Hindlimb muscle (tissue), 1 donor: ENCODE data around the gene HMGCL. TPM values are rescaled to one million over a fixed set of nuclear protein-coding genes. Genes with fewer than 3 reads are reported as not detected.
"Not testable (repeated sequence)": the region's sequence is repeated elsewhere in the genome, so short reads cannot be mapped to it uniquely, and the experiment has no call there.

Source experiments
- DNase-seq: peaks from one replicate; pipeline ENCODE4 v3.0.0-alpha.2; 2013
- polyA plus RNA-seq: library from polyadenylated mRNA; unstranded; fragments of 120-200 nt; gene quantifications from one replicate; pipeline ENCODE4 v1.2.1, GENCODE V29; 2013; ENCODE audit not compliant: insufficient read length

The HMGCL gene
- polyA plus RNA-seq, 1 donor, result 25.5 TPM

DNA sequence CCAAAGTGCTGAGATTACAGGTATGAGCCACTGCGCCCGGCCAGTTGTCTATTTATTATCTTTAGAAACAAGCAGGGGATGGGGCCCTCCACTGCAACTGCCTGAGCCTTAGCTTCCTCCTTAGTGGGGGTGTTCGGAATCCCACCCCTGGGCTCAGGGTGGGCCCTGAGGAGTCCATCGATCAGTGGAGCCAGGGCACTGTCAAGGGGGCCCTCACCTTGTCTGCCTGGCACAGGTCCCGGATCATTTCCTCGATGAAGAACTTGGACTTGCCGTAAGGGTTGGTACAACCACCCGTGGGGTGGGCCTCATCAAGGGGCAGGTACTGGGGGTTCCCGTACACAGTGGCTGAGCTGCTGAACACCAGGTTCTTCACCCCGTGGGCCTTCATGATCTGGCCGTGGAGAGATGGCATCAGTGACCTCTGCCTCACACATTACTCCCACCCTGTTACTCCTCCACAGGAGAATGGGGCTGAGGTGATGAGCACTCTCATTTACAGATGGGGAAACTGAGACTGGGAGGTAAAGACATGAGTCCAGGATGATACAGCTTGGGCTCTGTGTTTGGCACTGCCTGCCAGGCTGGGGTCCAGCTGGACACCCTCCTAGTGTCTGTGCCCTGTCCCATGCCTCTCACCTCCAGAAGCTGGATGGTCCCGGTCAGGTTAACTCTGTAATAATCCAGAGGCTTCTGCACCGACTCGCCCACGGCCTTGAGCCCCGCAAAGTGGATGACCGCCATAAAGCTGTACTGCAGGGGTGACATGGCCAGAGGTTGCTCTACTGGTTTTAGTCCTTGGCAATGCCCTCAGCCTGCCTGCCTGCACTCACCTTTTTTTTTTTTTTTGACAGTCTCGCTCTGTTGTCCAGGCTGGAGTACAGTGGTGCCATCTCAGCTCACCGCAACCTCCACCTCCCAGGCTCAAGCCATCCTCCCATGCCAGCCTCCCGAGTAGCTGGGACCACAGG is 27.5 kb downstream of the HMGCL start:
- no peak for DNase-seq

DNA sequence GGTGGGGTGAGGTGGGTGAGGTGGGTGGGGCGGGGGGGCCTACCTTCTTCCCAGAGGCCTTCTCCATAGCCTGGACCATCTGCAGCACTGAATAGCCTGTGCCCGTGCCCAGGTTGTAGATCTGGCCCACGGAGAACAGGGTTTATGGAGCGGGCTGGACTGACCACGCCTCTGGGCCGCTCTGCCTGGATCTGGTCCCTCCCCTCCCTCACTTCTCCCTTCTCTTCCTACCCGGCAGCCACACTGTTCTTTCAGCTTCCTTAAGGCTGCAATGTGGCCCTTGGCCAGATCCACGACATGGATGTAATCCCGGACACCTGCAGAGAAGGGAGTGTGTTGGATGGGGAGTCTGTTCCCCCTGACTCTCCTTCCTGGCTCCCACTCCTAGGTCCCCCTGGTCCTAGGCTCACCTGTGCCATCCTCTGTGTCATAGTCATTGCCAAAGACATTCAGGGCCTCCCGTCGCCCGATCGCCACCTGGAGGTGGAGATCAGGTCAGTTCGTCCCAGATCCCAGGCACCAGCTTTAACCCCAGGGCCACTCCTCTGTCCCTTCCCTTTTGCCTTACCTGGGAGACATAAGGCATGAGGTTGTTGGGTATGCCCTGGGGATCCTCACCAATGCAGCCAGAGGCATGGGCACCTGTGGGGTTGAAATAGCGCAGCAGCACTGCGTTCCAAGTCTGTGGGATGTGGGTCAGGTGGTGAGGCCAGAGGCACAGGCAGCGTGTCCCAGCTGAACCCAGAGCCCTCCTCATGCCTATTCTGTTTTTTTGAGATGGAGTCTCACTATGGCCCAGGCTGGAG is 28.6 kb downstream of the HMGCL start:
- no peak for DNase-seq

DNA sequence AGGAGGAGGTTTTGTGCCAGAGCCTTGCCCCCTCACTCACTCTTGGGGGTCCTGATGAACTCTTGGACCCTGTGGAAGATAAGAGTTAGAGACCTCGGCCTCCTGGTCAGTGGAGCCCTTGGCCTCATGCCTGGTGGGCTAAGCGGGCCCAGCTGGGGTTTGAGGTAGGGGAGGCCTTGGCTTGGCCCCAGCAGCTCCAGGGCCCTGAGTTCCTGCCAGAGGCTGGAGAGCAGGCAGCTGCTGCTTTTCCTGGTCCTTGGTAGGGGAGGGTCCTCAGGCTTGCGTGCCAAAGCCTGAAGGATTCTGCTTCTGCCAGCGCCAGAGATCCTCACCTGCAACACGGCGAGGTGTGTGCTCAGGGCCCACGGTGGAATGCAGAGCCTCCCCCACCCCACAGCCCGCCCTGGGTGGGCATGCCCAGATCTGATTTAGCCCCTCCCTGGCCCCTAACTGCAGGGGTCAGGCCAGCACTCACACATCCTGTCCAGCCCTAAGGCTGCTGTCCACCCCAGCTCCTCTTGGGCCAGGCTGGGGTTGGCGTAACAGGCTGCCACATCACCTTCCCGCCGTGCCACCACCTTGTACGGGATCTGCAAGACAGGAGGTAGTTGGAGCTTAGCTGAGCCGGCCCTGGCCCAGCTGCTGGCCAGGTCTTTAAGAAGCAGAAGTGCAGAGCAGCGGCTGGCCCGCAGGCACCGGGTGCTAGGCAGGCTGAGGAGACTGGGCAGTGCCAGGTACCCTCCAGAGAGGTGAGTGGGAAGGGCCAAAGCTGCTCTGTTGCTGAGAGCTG is 29.4 kb downstream of the HMGCL start:
- DNase-seq, result no peak

DNA sequence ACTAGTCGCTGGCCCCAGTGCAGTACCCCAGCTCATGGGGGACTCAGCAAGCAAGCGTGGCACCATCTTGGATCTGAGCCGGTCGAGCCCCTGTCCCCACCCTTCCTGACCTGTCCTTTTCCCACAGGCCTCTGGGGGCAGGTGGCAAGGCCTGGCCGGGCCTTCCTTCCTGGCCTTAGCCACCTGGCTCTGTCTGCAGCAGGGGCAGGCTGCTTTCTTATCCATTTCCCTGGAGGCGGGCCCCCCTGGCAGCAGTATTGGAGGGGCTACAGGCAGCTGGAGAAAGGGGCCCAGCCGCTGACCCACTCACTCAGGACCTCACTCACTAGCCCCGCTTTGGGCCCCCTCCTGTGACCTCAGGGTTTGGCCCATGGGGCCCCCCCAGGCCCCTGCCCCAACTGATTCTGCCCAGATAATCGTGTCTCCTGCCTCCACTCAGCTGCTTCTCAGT is 30.5 kb downstream of the HMGCL start:
- DNase-seq, result not testable (repeated sequence)

DNA sequence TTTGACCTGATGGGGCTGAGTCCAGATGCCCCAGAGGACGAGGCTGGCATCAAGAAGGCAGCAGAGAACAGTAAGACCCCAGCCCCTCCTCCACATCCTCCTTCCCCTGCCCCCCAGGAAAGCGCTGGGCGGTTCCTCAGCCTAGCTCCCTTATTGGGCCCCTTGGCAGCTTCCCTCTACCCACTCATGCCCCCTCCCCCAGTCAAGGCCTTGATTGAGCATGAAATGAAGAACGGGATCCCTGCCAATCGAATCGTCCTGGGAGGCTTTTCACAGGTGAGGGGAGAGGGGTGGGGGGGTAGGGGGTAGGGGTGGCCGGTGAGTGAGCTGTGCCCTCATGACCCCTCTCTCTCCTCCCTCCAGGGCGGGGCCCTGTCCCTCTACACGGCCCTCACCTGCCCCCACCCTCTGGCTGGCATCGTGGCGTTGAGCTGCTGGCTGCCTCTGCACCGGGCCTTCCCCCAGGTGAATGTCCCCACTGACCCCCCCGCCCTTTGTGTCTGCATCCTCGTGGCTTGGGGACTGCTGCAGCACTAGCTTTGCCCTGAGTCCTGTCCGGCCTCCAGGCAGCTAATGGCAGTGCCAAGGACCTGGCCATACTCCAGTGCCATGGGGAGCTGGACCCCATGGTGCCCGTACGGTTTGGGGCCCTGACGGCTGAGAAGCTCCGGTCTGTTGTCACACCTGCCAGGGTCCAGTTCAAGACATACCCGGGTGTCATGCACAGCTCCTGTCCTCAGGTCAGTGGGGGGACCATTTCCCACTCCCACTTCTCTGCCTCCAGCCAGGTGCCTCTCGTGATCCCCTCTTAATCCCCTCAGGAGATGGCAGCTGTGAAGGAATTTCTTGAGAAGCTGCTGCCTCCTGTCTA is 31.1 kb downstream of the HMGCL start:
- no peak for DNase-seq

DNA sequence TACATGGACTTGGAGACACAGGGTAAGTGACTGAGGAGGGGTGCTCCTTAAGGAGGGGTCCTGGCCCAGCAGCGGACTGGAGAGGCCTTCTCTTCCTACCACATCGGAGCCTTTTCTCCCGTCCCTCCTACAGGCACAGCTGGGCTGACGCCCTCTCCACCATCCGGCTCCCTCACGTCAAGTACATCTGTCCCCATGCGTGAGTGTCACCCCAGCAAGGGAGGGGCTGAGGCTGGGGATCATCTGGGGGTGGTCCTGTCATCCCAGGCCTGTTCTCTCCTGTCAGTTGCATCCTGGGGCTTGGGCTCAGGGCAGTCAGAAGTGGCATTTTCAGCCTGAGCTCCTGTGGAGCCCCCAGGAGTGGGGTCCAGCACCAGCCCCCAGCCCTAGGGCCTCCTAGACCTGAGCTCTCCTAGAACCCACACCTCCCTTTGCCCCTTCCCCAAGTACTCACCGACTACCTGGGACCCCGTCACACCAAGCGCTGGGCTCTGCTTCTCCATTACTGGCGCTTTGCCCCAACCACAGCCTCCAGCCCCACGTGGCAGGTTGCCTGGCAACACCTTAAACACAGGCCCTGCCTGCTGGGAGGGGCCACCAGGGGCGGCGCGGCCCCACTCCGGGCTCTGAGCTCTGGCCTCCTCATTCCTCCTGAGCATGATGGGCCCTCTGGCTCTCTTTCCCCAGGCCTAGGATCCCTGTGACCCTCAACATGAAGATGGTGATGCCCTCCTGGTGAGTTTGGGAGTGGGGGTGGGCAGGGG is 32.0 kb downstream of the HMGCL start:
- DNase-seq, result no peak

DNA sequence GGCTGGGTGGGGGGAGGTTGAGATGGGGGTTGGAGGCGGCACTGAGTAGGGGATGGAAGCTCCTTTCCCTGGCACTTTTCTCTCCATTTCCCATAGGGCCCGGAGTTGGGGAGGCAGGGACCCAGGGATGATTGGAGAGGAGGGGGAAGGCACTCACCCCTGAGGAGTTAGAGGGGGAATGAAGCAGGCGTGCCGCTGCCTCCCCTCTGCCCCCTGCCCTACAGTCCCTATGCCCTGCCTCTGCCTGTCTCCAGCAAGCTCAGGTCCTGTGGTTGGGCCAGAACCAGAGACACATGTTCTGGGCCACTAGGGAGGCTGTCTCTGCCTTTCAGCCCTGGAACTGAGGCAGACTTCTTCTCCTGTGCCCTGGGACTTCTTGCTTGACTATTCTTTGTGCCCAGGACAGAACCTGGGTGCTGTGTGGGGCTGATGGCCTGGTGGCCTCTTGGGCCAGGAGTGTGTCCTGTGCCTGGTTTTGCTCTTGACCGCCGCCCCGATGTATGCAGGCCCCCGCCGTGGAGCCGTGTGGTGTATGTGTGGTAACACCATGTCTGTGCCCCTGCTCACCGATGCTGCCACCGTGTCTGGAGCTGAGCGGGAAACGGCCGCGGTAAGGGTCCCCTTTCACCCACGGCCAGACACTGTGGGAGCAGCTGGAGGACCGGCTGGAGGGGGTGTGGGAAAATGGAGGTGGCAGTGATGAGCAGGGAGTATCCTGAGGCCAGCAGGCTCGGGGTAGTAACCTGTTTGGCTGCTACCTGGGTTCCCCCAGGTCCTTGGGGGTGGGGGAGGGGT is 32.9 kb downstream of the HMGCL start:
- DNase-seq, result no peak

DNA sequence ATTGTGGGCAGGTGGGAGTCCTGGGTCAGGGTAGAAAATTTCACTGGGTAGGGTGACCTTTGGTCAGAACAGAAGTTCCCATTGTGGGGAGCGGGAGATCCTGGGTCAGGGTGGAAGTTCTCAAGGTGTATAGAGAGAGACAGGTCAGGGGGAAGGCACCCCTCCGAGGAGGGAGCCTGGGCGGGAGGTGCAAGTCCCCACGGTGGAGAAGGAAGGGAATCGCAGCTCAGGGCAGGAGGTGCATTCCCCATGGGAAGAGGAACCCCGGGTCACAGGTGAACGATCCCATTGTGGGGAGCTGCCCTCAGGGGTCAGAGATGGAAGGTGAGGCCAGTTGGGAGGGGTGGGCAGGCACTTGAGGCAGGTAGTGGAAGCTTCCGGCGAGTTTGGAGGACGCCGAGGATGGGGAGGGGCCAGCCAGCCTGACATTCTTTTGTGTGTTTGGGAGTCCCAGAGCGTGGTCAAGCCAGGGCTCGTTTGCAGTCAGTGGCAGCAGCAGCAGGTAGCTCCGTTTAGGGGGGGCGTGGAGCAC is 33.6 kb downstream of the HMGCL start:
- DNase-seq, result no peak

DNA sequence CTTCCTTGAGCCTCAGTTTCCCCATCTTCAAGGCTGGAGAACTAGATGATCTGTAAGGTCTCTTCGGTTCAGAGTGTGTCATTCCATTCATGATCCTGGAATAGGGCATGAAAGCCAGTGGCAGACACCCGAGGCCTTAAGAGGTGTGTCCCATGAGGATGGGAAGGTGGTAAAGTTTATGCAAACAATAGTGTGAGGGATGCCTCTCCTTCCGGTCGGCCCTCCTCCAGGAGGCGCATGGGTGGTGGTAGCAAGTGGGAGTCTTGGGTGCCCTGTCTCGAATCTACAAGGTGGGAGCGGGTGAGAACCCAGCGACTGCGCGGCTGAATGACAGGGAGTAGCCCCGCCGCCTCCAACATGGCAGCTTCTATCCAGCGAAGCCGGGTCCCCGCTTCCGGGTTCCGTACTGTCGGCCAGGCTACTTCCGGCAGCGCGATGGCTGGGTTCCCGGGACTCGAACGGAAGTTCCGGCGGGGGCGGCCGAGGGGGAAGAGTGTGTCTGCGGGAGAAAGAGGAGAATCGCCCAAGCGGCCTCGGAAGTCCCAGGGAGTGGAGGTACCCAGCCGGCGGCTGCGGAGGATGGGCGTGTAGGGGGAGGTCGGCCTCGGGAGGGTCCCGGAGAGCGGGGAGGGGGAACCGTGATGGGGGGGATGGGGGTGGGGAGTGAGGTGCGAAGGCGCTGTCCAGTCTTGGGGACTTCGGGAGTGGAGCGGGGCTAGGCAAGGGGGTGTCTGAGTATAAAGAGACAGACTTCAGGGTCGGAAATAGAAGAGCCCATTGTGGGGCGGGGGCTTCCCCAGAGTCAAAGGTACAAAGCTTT is 34.3 kb downstream of the HMGCL start, which contains the start of gene LYPLA2:
TSS of gene LYPLA2 (plus strand) at position 450 of the 820 bp plus-strand sequence. CDS start 1,538 bp downstream, outside the sequence.
- DNase-seq, result peak; percentile 94

DNA sequence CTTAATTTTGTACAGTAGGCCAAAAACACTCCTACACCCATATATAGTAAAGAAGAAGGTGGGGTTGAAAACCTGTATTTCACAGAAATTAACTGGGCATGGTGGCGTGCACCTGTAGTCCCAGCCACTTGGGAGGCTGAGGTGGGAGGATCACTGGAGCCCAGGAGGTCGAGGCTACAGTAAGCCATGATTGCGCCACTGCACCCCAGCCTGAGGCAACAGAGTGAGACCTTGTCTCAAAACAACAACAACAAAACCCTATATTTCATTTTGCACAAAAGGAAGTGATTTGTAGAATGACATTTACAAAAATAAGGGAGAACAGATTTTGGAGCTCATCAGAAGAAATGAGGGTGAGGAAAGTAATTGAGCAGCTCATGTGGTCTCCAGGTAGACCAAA is 36.5 kb downstream of the HMGCL start:
- no peak for DNase-seq

DNA sequence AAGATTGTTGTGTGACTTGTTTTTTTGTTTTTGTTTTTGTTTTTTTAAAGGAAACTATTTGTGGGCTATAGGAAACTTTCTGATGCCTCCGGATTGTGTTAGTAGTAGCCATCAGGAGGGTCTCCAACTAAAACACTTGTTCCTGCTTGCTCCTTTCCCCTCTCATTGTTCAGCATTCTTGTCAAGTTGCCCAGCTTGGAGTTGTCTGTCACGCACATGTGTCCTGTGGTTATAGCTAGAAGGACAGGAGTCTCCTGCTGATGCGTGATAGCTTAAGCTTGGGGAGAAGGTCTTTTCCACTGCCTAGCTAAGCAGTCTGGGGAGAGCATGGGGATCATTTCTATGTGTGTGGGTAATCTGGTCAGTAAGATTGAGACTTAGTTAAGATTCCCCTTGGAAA is 37.5 kb downstream of the HMGCL start:
- DNase-seq, result no peak

DNA sequence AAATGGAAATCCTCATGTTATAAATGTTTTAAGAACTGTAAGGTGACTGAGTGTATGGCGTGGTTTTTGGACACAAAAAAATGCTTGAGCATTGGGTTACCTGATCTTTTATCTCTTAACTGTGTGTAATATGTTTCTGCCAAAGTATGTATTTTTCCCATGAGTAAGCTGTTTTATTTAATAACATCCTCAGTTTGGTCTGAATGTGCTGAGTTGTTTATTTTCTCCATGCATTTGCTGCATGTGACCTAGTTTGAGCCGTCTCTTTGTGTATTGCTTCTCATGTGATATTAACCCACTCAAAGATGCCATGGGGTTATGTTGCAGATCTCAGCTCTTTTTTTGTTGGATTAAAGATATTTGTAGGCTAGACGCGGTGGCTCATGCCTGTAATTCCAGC is 40.4 kb downstream of the HMGCL start:
- no peak for DNase-seq

DNA sequence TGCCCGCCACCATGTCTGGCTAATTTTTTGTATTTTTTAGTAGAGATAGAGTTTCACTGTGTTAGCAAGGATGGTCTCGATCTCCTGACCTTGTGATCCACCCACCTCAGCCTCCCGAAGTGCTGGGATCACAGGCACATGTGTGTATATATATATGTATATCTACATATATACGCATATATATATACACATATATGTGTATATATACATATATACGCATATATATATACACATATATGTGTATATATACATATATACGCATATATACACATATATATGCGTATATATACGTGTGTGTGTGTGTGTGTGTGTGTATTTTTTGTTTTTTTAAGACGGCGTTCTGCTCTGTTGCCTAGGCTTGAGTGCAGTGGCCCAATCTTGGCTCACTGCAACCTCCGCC is 42.1 kb downstream of the HMGCL start:
- DNase-seq, result not testable (repeated sequence)

DNA sequence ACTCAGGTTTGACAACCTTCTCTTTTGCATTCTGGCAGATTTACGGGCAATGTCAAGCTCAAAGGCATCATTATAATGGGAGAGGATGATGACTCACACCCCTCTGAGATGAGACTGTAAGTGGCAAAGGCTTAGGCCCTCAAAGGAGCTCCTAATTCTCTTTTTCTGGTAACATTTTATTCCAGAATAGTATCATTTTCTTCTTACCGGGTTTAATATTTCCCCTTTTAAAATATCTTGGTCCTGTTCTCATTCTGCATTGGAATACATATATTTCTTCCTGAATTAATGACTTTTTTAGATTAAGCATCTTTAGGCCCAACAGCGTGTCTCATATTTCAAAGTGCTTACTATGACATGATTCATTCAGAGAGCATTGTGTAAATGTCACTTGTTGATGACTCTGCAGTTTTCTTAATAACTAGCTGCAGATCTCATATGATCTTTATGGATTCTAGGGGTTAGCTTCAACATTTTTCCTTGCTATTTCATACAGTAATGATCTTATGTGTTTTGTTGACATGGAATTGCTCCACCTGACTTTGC is 45.3 kb downstream of the HMGCL start:
- DNase-seq, result no peak

DNA sequence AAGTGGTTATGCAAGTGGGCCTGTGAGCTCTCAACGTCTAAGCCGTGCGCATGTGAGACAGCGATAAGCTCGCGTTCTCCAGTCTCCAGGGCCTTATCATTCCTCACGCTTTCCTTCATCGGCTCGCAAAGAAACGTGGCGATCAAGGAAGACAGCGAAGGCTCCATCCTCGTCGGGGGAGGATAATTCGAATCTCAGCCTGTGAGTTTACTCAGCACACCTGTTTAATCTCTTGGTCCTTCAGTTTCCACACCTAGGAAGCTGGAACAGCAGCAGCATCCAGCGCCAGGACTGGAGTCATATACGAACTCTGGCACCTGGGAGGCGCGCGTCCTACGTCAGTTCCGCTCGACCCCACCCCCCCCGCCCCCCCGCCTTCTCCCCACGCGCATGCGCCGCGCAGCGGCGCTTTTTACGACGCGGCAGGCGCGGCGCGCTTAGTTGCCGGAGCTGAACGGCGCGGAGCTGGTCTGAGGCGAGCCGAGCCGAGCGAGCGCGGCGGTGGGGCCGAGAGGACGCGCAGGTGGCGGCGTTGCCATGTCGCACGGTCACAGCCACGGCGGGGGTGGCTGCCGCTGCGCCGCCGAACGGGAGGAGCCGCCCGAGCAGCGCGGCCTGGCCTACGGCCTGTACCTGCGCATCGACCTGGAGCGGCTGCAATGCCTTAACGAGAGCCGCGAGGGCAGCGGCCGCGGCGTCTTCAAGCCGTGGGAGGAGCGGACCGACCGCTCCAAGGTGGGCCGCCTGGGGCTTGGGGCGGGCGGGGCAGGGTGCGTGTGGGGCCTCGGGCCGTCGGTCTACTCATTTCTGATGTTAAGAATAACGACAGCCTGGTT is 47.0 kb downstream of the HMGCL start, which contains the start of gene PITHD1:
TSS of gene PITHD1 (plus strand) at position 440 of the 836 bp plus-strand sequence. CDS start at position 538, 98 bp downstream.
- peak; percentile 88 for DNase-seq

DNA sequence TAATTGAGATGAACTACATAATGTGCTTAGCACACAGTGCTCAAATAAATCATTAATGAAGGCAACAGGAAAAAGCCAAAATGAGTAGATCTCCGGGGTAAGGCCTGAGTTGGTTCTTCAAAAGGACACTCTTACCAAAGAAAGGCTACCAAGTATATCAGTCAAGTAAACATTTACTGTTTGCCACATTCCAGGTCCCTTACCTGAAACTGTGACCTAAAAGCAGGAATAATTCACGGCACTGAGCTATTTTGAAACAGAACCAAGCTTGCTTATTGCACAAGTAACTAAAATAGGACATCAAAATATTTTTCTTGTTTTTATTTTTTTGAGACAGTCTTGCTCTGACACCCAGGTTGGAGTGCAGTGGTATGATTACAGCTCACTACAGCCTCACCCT is 49.0 kb downstream of the HMGCL start:
- no peak for DNase-seq
